Measurements from ENCODE around the gene ADGRG3. TPM values are rescaled to one million over a fixed set of nuclear protein-coding genes. Genes with fewer than 3 reads are reported as not detected.

ADGRG3 gene
- total and polyA plus RNA-seq, 4 donors, result 1.8 to 66.2 (median 9.4) TPM

- TF ChIP-seq CTCF (IDR thresholded peaks at IDR 0.05; ENCODE audit: control extremely low read depth, extremely low read depth), result no peak
- Histone ChIP-seq H3K9ac (ENCODE audit: insufficient read depth in 1 of 2, low read length in 2 of 2) (no peak overlapping the region), H3K4me3 (no peak overlapping the region), H3K27ac (ENCODE audit: low read depth in 1 of 2, low read length in 1 of 2) (no peak overlapping the region), H3K4me1 (ENCODE audit: control insufficient read depth in 5 of 5, insufficient read depth in 5 of 5, low read length in 5 of 5) (no peaks in the 10 kb centered on the region), H3K9me3 (ENCODE audit: control insufficient read depth in 4 of 4, insufficient read depth in 3 of 4, low read length in 3 of 4) (no peaks in the 10 kb centered on the region), H3K36me3 (ENCODE audit: control insufficient read depth in 4 of 4, insufficient read depth in 4 of 4, low read length in 4 of 4) (no peaks in the 10 kb centered on the region), H3K27me3 (ENCODE audit: control insufficient read depth in 3 of 3, insufficient read depth in 3 of 3, low read length in 2 of 3) (no peaks in the 10 kb centered on the region)
- DNase-seq, result no peak
- 83 to 84% methylated on average over 15 of the region's 15 CpGs for WGBS, 2 donors
- ATAC-seq (ENCODE audit: insufficient read depth, low FRiP score), result no peak
Measured at GRCh38 chr16:57724531-57724930, 56.4 kb downstream of the ADGRG3 start.

GRCh38 chr16:57725151-57725550 is 57.0 kb downstream of the ADGRG3 start:
- H3K27me3 ChIP-seq (ENCODE audit: control insufficient read depth in 3 of 3, insufficient read depth in 3 of 3, low read length in 2 of 3), result no peaks in the 10 kb centered on the region
- ATAC-seq (ENCODE audit: insufficient read depth, low FRiP score) (no peak), DNase-seq (no peak)
- WGBS, 2 donors, result 46 to 59% methylated on average over 5 of the region's 5 CpGs
- no peaks in the 10 kb centered on the region for H3K9me3 ChIP-seq (ENCODE audit: control insufficient read depth in 4 of 4, insufficient read depth in 3 of 4, low read length in 3 of 4)
- H3K27ac ChIP-seq (ENCODE audit: low read depth in 1 of 2, low read length in 1 of 2), result no peak overlapping the region
- no peak overlapping the region for H3K9ac ChIP-seq (ENCODE audit: insufficient read depth in 1 of 2, low read length in 2 of 2)
- no peaks in the 10 kb centered on the region for H3K4me1 ChIP-seq (ENCODE audit: control insufficient read depth in 5 of 5, insufficient read depth in 5 of 5, low read length in 5 of 5)
- H3K36me3 ChIP-seq (ENCODE audit: control insufficient read depth in 4 of 4, insufficient read depth in 4 of 4, low read length in 4 of 4), result no peaks in the 10 kb centered on the region
- no peak overlapping the region for H3K4me3 ChIP-seq
- TF ChIP-seq CTCF (IDR thresholded peaks at IDR 0.05; ENCODE audit: control extremely low read depth, extremely low read depth), result no peak

GRCh38 chr16:57725554-57725953 is 57.4 kb downstream of the ADGRG3 start:
- no peaks in the 10 kb centered on the region for H3K4me1 ChIP-seq (ENCODE audit: control insufficient read depth in 5 of 5, insufficient read depth in 5 of 5, low read length in 5 of 5)
- H3K27me3 ChIP-seq (ENCODE audit: control insufficient read depth in 3 of 3, insufficient read depth in 3 of 3, low read length in 2 of 3), result no peaks in the 10 kb centered on the region
- 74 to 77% methylated on average over 5 of the region's 5 CpGs for WGBS, 2 donors
- no peak overlapping the region for H3K4me3 ChIP-seq
- ATAC-seq (ENCODE audit: insufficient read depth, low FRiP score) (no peak), DNase-seq (no peak)
- H3K9ac ChIP-seq (ENCODE audit: insufficient read depth in 1 of 2, low read length in 2 of 2), result no peak overlapping the region
- no peak for TF ChIP-seq CTCF (IDR thresholded peaks at IDR 0.05; ENCODE audit: control extremely low read depth, extremely low read depth)
- H3K9me3 ChIP-seq (ENCODE audit: control insufficient read depth in 4 of 4, insufficient read depth in 3 of 4, low read length in 3 of 4), result no peaks in the 10 kb centered on the region
- H3K27ac ChIP-seq (ENCODE audit: low read depth in 1 of 2, low read length in 1 of 2), result no peak overlapping the region
- no peaks in the 10 kb centered on the region for H3K36me3 ChIP-seq (ENCODE audit: control insufficient read depth in 4 of 4, insufficient read depth in 4 of 4, low read length in 4 of 4)

GRCh38 chr16:57725976-57726375 is 57.9 kb downstream of the ADGRG3 start:
- DNase-seq (no peak), ATAC-seq (ENCODE audit: insufficient read depth, low FRiP score) (no peak)
- WGBS, 2 donors, result 93 to 94% methylated on average over 30 of the region's 30 CpGs
- no peaks in the 10 kb centered on the region for H3K27me3 ChIP-seq (ENCODE audit: control insufficient read depth in 3 of 3, insufficient read depth in 3 of 3, low read length in 2 of 3)
- no peak overlapping the region for H3K27ac ChIP-seq (ENCODE audit: low read depth in 1 of 2, low read length in 1 of 2)
- no peak overlapping the region for H3K4me3 ChIP-seq
- no peaks in the 10 kb centered on the region for H3K9me3 ChIP-seq (ENCODE audit: control insufficient read depth in 4 of 4, insufficient read depth in 3 of 4, low read length in 3 of 4)
- no peak for TF ChIP-seq CTCF (IDR thresholded peaks at IDR 0.05; ENCODE audit: control extremely low read depth, extremely low read depth)
- H3K36me3 ChIP-seq (ENCODE audit: control insufficient read depth in 4 of 4, insufficient read depth in 4 of 4, low read length in 4 of 4), result no peaks in the 10 kb centered on the region
- no peaks in the 10 kb centered on the region for H3K4me1 ChIP-seq (ENCODE audit: control insufficient read depth in 5 of 5, insufficient read depth in 5 of 5, low read length in 5 of 5)
- no peak overlapping the region for H3K9ac ChIP-seq (ENCODE audit: insufficient read depth in 1 of 2, low read length in 2 of 2)

All from lung (tissue), 12 donors.